Epidermal melanocyte (primary cell): ENCODE results near the gene BBS10.
"Not testable (repeated sequence)": the region's sequence is repeated elsewhere in the genome, so short reads cannot be mapped to it uniquely, and the experiment has no call there.

Experiments
- DNase-seq: peaks from one replicate; pipeline ENCODE4 v3.0.0; 2011; ENCODE audit warnings: low spot score; ENCODE audit not compliant: insufficient read length

The BBS10 gene

DNA sequence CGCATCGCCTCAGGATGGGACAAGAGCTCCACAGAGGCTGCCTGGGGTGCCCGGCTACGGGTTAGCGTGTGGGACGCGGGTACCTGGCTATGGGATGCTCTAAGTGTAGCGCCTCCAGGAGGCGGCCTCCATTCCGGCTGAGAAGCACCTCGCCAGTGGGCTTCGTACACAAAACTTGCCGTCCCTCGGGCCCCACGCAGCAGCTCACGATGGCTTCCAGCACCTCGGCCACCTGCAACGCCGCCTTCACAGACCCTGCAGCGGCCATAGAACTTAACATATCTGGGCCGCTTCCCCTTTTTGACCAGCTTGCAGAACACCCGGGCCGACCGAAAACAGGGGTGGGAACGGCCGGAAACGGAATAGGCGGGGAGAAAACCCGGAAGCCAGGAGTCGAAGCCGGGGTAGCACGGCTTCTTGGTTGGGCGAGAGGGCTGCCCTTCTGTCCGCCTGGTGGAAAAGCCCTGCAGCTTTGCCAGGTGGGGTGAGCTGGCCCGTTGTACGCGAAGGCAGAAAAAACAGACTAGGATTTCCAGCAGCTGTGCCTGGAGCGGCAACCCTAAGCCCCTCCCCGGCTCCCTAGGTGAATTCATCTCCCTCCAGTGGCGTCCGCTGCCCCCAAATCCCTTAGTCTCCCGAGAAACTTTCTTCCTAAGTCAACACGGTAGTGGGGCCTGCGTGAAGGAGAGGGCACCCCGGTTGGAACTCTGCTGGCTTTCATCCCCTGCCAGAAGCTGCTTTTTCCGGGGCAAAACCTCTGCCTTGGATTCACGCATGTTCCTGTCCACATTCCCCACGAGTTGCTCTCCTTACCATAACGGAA lies at the start of gene BBS10:
TSS of gene BBS10 (minus strand) at position 337 of the 823 bp plus-strand sequence. CDS start at position 280, 57 bp downstream.
- peak; percentile 84 for DNase-seq

DNA sequence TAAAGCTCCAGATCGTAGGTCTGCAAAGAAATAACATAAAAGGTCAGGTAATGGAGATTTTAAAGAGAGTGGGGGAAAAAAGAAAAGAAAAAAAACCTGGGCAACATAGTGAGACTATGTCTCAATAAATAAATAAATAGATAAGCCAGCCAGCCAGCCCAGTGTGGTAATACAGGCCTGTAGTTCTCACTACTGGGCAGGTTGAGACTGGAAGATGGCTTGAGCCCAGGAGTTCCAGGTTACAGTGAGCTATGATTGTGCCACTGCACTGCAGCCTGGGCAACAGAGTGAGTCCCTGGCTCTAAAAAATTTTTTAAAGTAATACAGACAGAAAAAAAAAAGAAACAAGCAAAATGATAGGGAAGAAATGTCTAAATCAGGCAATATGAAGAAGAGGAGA lies 43.2 kb upstream of the BBS10 start:
- no peak for DNase-seq

DNA sequence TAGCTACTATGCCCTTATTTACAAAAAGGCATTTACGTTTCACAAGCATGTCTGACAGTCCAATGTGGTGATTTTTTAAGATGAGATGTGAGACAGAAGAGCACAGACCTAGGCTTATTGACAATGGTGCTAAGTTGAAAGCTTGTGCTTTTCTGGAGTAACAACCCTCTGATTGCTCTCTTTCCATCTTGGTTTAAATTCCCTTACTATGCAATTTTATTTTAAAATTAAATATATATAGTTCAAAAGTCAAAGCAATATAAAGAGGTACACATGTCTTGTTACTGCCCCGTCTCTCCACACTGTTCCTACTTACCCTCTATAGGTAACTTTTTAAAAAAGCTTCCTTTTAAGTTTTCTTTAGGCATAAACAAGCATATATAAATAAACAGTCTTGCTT lies 39.4 kb upstream of the BBS10 start:
- no peak for DNase-seq

DNA sequence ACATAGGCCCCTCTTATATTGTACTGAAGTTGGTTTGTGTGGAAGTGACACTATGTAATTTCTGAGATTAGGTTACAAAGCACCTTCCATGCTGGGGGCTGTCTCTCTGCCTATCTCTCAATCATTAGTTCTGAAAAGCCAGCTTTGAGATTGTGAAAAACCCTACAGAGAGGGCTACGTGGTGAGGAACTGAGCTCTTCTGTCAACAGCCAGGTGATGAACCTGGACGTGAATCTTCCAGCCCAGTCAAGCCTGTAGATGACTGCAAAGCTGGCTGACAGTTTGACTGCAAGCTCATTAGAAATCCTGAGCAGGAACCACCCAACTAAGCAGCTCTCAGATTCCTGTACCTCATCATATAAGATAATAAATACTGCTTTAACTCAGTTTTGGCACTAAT lies 36.3 kb upstream of the BBS10 start:
- no peak for DNase-seq

DNA sequence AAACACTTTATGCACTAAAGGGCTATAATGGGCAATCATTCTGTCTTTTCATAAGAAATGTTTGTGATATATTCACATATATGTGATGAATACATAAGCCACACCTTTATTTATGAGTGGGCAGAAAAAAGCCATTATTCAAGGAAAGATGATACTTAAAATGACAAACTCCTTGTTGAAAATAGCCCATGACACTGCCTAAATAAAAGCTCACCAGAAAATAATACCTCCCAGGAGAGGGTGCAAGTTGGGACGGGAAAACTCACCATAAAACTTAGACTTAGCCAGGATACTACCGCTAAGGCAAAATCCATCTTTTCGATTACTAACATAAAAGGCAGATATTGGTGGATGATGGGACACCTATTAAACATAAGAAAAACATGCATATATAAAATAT lies 35.8 kb upstream of the BBS10 start:
- DNase-seq, result no peak

DNA sequence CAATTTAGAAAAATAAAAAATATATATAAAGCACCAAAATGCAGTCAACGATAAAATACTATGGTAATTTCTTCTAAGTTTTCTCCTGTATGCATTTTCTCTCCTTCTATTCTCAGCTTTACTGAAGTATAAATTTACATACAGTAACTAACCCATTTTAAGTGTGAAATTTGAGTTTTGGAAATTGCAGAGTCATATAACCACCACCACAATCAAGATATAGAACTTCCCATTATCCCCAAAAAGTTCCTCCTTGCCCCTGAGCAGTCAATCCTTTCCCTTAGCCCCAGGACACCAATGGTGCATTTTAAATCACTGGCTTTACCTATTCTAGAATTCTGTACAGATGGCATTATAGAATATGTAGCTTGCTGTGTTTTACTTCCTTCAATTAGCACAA lies 31.0 kb upstream of the BBS10 start:
- DNase-seq, result no peak

DNA sequence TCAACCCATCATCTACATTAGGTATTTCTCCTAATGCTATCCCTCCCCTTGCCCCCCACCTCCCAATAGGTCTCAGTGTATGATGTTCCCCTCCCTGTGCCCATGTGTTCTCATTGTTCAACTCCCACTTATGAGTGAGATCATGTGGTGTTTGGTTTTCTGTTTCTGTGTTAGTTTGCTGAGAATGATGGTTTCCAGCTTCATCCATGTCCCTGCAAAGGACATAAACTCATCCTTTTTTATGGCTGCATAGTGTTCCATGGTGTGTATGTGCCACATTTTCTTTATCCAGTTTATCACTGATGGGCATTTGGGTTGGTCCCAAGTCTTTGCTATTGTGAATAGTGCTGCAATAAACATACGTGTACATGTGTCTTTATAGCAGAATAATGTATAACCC lies 28.7 kb upstream of the BBS10 start:
- DNase-seq, result not testable (repeated sequence)

DNA sequence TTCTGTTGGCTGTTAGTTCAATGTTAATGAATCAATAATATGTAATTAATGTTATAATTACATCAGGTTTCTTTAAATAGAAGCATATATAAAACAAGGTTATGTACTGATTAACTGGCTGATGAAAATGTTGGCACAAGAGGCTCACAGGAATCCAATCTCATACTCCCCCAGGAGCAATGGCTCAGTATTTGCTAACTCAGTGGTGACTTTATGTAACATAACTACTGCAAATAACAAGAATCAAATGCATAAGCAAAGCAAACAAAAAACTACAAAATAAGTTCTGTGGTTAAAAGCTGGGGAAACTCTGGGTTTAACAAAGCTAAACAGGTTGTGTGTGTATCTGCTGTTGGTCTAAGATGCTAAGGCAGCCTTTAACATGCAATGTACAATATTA lies 27.7 kb upstream of the BBS10 start:
- DNase-seq, result no peak

DNA sequence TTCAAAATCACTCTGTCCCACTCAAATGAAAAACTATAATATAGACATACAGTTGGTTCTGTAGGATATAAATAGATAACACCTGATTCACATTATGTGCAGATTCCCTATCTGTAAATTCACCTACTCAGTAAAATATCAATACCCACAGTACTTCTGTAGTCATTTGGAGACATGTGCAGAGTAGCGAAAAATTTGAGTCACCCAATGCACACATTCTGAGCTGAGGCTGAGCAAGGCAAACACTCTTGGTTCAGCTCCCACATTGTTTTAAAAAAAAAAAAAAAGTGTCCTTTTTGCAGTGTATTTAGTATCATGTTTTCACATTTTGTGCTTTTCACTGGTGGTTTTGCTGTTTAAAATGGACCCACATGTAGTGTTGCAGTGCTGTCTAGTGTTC lies 27.3 kb upstream of the BBS10 start:
- no peak for DNase-seq

DNA sequence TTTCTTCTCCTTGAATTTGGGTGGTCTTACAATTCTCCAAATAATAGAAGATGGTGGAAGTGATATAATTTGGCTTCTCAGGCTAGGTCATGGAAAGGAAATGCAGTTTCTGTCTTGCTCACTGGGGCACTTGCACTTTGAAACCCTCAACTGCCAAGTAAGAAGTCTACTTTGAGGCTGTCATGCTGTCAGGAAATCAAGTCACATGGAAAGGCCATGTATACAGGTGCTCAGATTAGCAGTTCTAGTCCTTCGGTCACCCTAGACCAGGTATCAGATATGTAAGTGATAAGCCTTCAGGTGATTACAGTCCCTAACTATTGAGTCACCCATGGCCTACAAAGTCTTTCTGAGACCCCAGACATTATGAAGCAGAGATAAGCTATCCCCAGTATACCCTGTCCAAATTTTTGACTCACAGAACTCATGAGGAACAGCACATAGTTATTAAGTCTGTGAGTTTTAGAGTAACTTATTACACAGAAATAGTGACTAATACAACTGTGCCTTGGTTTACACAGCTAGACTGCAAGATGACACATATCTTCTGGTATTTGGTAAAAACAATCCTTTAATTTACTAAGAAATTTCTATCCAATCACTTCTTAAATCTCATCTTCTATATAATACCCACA lies 26.3 kb upstream of the BBS10 start:
- DNase-seq, result no peak

DNA sequence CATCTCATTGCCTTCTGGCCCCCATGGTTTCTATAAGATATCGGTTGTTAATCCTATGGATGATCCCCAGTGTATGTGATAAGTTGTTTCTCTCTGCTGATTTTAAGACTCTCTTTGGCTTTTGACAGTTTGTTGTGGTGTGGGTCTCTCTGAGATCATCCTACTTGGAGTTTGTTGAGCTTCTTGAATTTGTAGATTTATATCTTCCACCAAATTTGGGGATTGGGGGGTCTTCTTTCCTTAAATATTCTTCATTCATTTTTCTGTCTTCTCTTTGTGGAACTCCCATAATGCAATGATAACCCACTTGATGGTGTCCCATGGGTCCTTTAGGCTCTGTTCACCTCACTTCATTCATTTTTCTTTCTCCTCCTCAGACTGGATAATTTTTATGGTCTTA lies 20.0 kb upstream of the BBS10 start:
- DNase-seq, result no peak

DNA sequence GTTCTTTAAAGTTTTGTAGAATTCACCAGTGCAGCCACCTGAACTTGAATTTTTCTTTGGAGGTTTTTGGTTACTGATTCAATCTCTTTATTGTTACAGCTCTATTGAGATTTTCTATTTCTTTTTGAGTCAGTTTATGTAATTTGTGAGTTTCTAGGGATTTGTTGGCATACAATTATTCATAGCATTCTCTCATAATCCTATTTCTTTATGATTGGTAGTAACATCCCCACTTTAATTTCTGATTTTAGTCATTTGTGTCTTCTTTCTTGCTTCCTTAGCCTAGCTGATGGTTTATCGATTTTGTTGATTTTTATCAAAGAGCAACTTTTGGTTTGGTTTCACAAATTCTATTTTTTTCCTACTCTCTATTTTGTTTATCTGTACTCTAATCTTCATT lies 17.9 kb upstream of the BBS10 start:
- DNase-seq, result no peak

DNA sequence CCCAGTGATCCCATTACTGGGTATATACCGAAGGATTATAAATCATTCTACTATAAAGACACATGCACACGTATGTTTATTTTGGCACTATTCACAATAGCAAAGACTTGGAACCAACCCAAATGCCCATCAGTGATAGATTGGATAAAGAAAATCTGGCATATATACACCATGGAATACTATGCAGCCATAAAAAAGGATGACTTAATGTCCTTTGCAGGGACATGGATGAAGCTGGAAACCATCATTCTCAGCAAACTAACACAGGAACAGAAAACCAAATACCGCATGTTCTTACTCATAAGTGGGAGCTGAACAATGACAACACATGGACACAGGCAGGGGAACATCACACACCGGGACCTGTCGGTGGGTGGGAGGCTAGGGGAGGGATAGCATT lies 15.9 kb upstream of the BBS10 start:
- not testable (repeated sequence) for DNase-seq

DNA sequence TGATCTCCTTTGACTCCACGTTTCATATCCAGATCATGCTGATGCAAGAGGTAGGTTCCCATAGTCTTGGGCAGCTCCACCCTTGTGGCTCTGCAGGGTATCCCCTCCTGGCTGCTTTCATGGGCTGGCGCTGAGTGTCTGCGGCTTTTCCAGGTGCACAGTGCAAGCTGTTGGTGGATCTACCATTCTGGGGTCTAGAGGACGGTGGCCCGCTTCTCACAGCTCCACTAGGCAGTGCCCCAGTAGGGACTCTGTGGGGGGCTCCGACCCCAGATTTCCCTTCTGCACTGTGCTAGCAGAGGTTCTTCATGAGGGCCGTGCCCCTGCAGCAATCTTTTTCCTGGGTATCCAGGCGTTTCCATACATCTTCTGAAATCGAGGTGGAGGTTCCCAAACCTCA lies 12.1 kb upstream of the BBS10 start:
- no peak for DNase-seq

DNA sequence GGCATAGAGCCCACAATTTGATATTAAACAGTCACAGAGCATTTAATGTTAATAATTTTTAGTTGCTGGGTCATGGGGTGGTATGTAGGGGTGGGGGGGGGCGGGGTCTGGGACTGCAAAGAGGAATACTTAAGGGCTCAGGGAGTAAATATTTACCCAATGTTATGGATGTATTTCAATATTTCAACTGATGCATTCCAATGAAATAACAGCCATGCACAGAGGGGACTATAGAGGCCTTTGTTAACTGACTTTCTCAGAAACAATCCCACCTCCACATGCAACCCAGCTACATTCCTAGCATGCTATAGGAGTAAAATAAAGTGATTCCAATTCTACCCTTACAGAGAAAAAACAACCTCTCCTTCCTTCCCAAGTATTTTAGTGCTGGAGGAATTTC lies 7.9 kb upstream of the BBS10 start:
- no peak for DNase-seq

DNA sequence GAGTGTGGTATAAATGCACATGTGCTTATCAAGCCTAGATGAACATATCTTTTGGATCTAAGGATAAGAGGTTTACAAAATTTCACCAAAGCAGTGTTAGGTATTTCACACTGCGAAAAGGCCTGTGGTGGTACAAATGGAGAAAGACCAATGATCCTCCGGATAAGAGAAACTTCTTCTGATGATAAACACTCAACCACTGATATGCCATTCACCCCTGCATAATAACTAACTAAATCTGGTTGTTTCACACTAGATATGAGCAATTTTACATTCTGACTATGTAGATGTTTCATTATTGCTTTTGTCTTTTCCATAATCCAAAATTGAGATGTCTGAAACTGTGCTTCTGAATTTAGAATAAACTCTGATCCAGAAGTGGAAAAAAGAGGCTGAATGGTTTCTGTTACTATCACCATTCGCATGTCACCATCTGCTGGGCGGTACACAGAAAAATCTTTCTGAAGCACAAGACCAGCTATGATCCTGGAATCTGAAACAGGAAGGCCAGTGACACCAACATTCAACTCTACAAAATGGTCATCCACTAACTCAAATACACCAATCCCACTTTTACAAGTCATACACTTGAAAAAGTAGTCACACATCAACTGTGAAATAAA lies 1.3 kb downstream of the BBS10 start:
- no peak for DNase-seq

DNA sequence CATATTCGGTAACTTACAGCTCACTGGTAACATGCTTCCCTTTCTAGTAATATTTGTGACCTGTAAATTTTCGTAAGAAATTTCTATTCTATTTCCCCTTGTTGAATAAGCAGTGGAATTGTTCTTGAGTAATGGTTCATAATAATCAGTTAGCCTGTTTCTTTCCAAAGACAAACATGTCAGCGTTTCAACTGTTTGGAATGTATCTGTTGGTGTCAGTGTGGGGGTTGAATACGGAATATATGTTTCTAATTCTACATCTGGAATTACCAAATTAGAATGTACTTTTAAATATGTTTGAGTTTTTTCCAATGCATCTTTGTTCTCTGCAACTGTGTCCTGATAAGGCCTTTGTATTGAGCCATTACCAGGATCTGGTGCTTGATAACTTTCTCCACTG lies 2.0 kb downstream of the BBS10 start:
- DNase-seq, result no peak

DNA sequence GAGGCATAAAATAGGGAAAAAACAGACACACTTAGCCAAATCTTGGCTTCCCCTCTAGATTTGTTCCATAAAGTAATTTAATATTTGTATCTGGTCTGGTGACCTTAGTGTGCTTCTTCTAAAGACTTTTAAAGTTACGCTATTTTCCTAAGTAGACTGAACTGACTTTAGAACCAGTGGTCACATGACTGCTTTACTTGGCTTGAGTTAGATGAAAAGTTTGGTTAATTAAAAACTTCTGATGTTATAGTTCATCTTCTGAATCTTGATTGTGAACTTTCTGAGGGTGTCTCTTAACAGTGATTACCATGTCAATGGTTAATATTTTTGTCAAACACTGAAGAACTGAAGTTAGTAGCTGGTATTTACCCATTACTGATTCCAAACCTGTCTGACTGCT lies 2.6 kb downstream of the BBS10 start:
- no peak for DNase-seq

DNA sequence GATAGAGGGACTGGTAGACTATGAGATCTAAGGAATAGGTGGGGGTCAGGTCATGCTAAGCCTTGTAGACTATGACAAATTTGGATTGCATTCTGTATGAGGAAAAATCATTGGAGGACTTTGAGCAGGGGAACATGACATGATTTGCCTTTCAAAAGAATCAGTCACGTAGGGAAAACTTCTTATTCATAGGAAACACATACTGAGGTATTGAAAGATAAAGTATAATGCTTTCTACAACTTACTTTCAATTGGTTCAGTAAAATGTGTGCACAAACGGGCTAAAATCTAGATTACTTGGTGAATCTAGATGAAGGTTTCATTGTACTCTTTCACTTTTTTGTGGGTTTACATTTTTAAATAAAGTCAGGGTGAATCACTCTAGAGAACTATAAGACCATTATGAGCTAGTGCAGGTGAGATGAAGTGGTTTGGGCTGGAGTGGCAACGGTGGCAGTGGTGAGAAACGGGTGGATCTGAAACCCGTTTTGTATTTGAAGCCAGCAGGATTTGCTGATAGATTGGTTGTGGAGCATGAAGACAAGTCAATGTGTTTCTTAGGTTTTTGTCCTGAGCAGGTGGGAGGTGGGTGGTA lies 6.7 kb downstream of the BBS10 start:
- DNase-seq, result no peak

DNA sequence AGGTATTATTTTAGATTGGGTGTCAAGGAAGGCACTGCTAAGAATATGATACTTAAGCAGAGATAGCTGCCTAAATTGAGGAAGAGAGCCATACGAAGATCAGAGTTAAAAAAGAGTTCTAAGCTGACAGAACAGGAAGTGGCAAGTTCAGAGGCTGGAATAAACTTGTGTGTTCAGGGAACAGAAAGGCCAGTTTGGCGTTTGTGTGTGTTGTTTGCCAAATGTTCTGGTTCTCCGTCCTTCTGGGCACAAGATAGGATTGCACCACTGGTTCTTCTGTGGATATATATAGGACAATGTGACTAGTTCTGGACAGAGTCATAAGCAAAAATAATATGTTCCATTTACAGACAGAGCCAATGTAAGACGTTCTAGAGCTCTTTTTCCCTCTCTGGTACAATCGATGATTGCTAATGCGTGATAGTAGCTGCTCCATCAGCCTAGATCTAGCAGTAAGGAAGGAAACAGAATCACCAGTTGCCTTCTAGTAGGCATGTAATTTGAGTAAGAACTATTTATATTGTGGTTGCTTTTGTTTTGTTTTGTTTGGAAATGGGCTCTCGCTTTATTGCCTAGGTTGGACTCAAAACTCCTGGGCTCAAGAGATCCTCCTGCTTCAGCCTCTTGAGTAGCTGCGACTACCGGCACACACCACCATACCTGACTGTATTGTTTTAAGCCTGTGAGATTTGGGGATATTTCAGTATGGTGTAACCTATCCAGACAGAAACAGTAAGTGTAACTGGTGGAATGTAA lies 7.4 kb downstream of the BBS10 start:
- no peak for DNase-seq

DNA sequence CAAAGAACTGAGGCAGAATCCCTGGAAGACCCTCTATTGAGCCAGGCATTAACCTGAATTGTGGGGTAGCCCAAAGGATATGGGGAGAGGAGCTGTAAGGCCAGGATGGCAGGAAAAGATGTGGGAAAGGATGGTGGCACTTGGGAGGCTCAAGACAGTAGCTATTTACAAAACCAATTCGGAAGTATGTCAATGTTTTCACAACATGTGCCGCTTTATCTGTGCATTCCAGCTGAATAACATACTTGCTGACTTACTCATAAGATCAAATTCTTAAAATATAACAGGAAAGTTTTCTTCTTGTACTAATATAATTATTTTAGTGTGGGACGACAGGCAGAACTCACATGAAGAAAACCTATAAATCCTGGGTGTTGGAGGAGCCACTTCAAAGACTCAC lies 10.6 kb downstream of the BBS10 start:
- DNase-seq, result no peak

DNA sequence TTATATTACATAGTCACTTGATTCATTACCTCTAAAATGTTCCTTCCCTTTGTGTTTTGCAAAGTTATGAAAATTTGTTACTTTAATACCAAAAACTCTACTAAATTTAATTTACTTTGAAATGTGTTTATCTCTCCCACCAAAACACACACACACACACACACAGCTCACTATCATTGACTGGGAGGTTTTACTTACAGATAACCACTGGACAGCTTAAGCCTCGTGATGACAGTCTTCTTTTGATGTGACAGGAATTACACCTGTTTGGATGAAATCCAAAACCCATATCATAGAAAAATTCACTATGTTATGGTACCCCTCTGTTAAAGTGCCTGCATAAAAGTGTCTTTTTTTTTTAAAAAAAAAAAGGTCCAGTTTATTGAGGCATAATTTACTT lies 15.6 kb downstream of the BBS10 start:
- no peak for DNase-seq
